HepG2 (cell line): Measurements from ENCODE around the gene FAM228B. TPM values are rescaled to one million over a fixed set of nuclear protein-coding genes. Genes with fewer than 3 reads are reported as not detected.

Experiments used
- ATAC-seq: fragments of 200-7000 bp; cut with Tn5 transposase; 3 replicates; pipeline ENCODE4 v1.9.1; 2020; ENCODE audit warnings: mild to moderate bottlenecking, moderate library complexity
- BruUV-seq: library from RNA; stranded (reverse); fragments of 400-500 nt; replicated peaks from 2 replicates; lab custom pipeline; 2021; lab: Mats Ljungman, UMichigan
- CTCF ChIA-PET: fragments of 300-600 bp; formaldehyde crosslinking; extraction: SDS; loops from one replicate; lab custom pipeline; 2021; ENCODE audit warnings: low total read pairs, inconsistent platforms, low intra/inter-chr PET ratio; lab: Yijun Ruan, JAX
- POLR2A ChIA-PET: fragments of 350-600 bp; sonication (Branson Sonifier 250); formaldehyde crosslinking; loops from one replicate; lab custom pipeline; 2020; ENCODE audit warnings: antibody characterized with exemption, inconsistent platforms; lab: Yijun Ruan, JAX
- DNase-seq: peaks from one replicate; pipeline ENCODE4 v3.0.0-alpha.2; 2015; ENCODE audit warnings: low spot score
- FAIRE-seq: peaks from 3 replicates; lab custom pipeline; 2011; peaks lifted over from hg19 to GRCh38; lab: Jason Lieb, UNC
- H2AFZ ChIP-seq: one replicate; pipeline ENCODE4 v1.6.1; 2011; ENCODE audit warnings: low read length, inconsistent platforms
- H3K27ac ChIP-seq: fragments of 300-600 bp; 3 replicates; pipeline ENCODE4 v1.8.0; 2011; ENCODE audit warnings: mixed run types, mild to moderate bottlenecking, mixed read lengths, low read length, inconsistent platforms; ENCODE audit not compliant: insufficient read depth; ENCODE audit errors: extremely low read length
- H3K27me3 ChIP-seq, 2 experiments: fragments of 200-600 bp in 1 of 2; 2 replicates in 1 of 2; 3 replicates in 1 of 2; pipeline versions ENCODE4 v1.6.0 to v1.8.0; 2011; ENCODE audit warnings: low read length in 2 of 2, mild to moderate bottlenecking in 2 of 2, moderate library complexity in 2 of 2, inconsistent platforms in 1 of 2; ENCODE audit not compliant: insufficient read depth in 2 of 2, control insufficient read depth in 1 of 2
- H3K36me3 ChIP-seq, 2 experiments: fragments of 200-600 bp in 1 of 2; replicated peaks in 1 of 2; 2 replicates in 1 of 2; 3 replicates in 1 of 2; pipeline versions ENCODE4 v1.5.1 to v1.8.0; 2011; ENCODE audit warnings: low read length in 2 of 2, inconsistent platforms in 1 of 2; ENCODE audit not compliant: insufficient read depth in 2 of 2, control insufficient read depth in 1 of 2
- H3K4me1 ChIP-seq: 2 replicates; pipeline ENCODE4 v1.5.1; 2012; ENCODE audit warnings: low read length, inconsistent platforms; ENCODE audit not compliant: insufficient read depth
- H3K4me2 ChIP-seq: 2 replicates; pipeline ENCODE4 v1.6.0; 2011; ENCODE audit warnings: low read depth, low read length, inconsistent platforms
- H3K4me3 ChIP-seq, 3 experiments: fragments of 200-600 bp in 1 of 3; sonication (generic), shearing (Covaris generic) in 1 of 3; replicated peaks in 1 of 3; 2 replicates each; pipeline ENCODE4 v1.5.1; 2011 to 2016; ENCODE audit warnings: low read length in 3 of 3, inconsistent platforms in 2 of 3, low read depth in 2 of 3, mild to moderate bottlenecking in 2 of 3, control low read depth in 1 of 3, mixed read lengths in 1 of 3; ENCODE audit not compliant: insufficient read depth in 1 of 3
- H3K79me2 ChIP-seq: one replicate; pipeline ENCODE4 v1.6.1; 2011; ENCODE audit warnings: low read length, inconsistent platforms; ENCODE audit not compliant: insufficient read depth
- H3K9ac ChIP-seq: 2 replicates; pipeline ENCODE4 v1.6.0; 2011; ENCODE audit warnings: mild to moderate bottlenecking, low read depth, low read length, inconsistent platforms; ENCODE audit not compliant: insufficient read depth
- H3K9me3 ChIP-seq: 2 replicates; pipeline ENCODE4 v1.5.1; 2012; ENCODE audit warnings: mild to moderate bottlenecking, low read length
- H4K20me1 ChIP-seq: 2 replicates; pipeline ENCODE4 v1.6.0; 2011; ENCODE audit warnings: inconsistent platforms, mild to moderate bottlenecking, low read length, moderate library complexity; ENCODE audit not compliant: insufficient read depth
- DNMT1 ChIP-seq: sonication (generic); formaldehyde crosslinking; IDR thresholded peaks from 2 replicates; pipeline ENCODE4 v1.5.1; 2020; ENCODE audit warnings: mild to moderate bottlenecking, missing genetic modification reagents
- FOXK1 ChIP-seq: sonication (generic); formaldehyde crosslinking; IDR thresholded peaks from 2 replicates; pipeline ENCODE4 v1.4.0; 2020; ENCODE audit warnings: low read depth, missing genetic modification reagents, borderline replicate concordance
- GFI1 ChIP-seq: sonication (generic); formaldehyde crosslinking; IDR thresholded peaks from 2 replicates; pipeline ENCODE4 v1.5.0; 2020; ENCODE audit warnings: missing genetic modification reagents, mild to moderate bottlenecking, borderline replicate concordance
- HNRNPUL1 ChIP-seq: fragments of 200-400 bp; formaldehyde crosslinking; IDR thresholded peaks from 2 replicates; pipeline ENCODE4 v1.6.1; 2017; ENCODE audit warnings: low read depth, mild to moderate bottlenecking, low read length, moderate library complexity
- KLF13 ChIP-seq: sonication (generic); formaldehyde crosslinking; IDR thresholded peaks from 2 replicates; pipeline ENCODE4 v1.4.0; 2020; ENCODE audit warnings: mild to moderate bottlenecking, missing genetic modification reagents
- PHF8 ChIP-seq: sonication (generic); formaldehyde crosslinking; IDR thresholded peaks from 2 replicates; pipeline ENCODE4 v1.5.0; 2020; ENCODE audit warnings: missing genetic modification reagents
- POGZ ChIP-seq: sonication (generic); formaldehyde crosslinking; IDR thresholded peaks from 2 replicates; pipeline ENCODE4 v1.4.0; 2020; ENCODE audit warnings: mild to moderate bottlenecking, missing genetic modification reagents
- SMC3 ChIP-seq: IDR thresholded peaks from 2 replicates; pipeline ENCODE4 v1.6.1; 2011; ENCODE audit warnings: low read length, improper control_type of control experiment
- ZNF10 ChIP-seq: sonication (generic); formaldehyde crosslinking; IDR thresholded peaks from 2 replicates; pipeline ENCODE4 v1.4.0; 2020; ENCODE audit warnings: mild to moderate bottlenecking, low read depth, missing genetic modification reagents, borderline replicate concordance
- ZNF333 ChIP-seq: sonication (generic); formaldehyde crosslinking; IDR thresholded peaks from 2 replicates; pipeline ENCODE4 v1.4.0; 2020; ENCODE audit warnings: mild to moderate bottlenecking, missing genetic modification reagents, borderline replicate concordance
- ZNF350 ChIP-seq: sonication (generic); formaldehyde crosslinking; IDR thresholded peaks from 2 replicates; pipeline ENCODE4 v1.4.0; 2020; ENCODE audit warnings: mild to moderate bottlenecking, low read depth, missing genetic modification reagents, borderline replicate concordance
- ZNF501 ChIP-seq: sonication (generic); formaldehyde crosslinking; IDR thresholded peaks from 2 replicates; pipeline ENCODE4 v1.5.1; 2020; ENCODE audit warnings: mild to moderate bottlenecking, moderate library complexity, missing genetic modification reagents
- ZNF558 ChIP-seq: sonication (generic); formaldehyde crosslinking; IDR thresholded peaks from 2 replicates; pipeline ENCODE4 v1.9.0; 2022; ENCODE audit warnings: mild to moderate bottlenecking, missing genetic modification reagents, borderline replicate concordance
- ZNF766 ChIP-seq: sonication (generic); formaldehyde crosslinking; IDR thresholded peaks from 2 replicates; pipeline ENCODE4 v1.5.0; 2020; ENCODE audit warnings: missing genetic modification reagents, borderline replicate concordance
- WGBS: methylation state at CpG from one replicate; pipeline ENCODE4 v1.1.6; 2017; ENCODE audit warnings: low lambda C conversion rate; 5-methylcytosine and 5-hydroxymethylcytosine counted together
- in situ Hi-C: cut with HindIII; loops from 2 replicates; pipeline ENCODE4 v1.10.0; 2017; ENCODE audit warnings: low pct_unique_long_range_greater_than_20kb; ENCODE audit not compliant: extremely low pct_ligation_motif_present
- intact Hi-C: fragments of 100-400 bp; cut with micrococcal nuclease; formaldehyde crosslinking; loops from one replicate; pipeline ENCODE4 v1.10.0; 2022; ENCODE audit not compliant: unreplicated experiment
- polyA plus RNA-seq, 8 experiments: library from polyadenylated mRNA; depleted of rRNA in 3 of 8; stranded (reverse) in 7 of 8; unstranded in 1 of 8; fragments of >200 nt; fragmentation: Illumina TruSeq in 4 of 8; extraction: Trizol in 4 of 8; gene quantifications; 2 replicates each; pipeline versions ENCODE4 v1.2.1 to v1.2.3, GENCODE V29; 2011 to 2016; ENCODE audit warnings: low read depth in 4 of 8, missing spikeins in 1 of 8, mixed read lengths in 1 of 8; ENCODE audit not compliant: insufficient read depth in 1 of 8
- total RNA-seq, 5 experiments: library from RNA; depleted of rRNA; stranded (reverse); fragments of >200 nt; fragmentation: Illumina TruSeq; extraction: Trizol; gene quantifications; 2 replicates each; pipeline ENCODE4 v1.2.3, GENCODE V29; 2016; ENCODE audit warnings: low read depth in 1 of 5
- TF ChIP-seq, protein P1 (sequence below): sonication (generic); formaldehyde crosslinking; IDR thresholded peaks from 2 replicates; pipeline ENCODE4 v1.5.0; 2020; ENCODE audit warnings: mild to moderate bottlenecking, missing genetic modification reagents
- TF ChIP-seq, protein P2 (sequence below): sonication (generic); formaldehyde crosslinking; IDR thresholded peaks from 2 replicates; pipeline ENCODE4 v1.5.1; 2020; ENCODE audit warnings: missing genetic modification reagents, mild to moderate bottlenecking, borderline replicate concordance

FAM228B gene
- total and polyA plus RNA-seq, 2 of the 13 experiments (the other 11 are each of a cell fraction or from before 2014, with no cell fraction given): 0.79 to 1.1 TPM

DNA sequence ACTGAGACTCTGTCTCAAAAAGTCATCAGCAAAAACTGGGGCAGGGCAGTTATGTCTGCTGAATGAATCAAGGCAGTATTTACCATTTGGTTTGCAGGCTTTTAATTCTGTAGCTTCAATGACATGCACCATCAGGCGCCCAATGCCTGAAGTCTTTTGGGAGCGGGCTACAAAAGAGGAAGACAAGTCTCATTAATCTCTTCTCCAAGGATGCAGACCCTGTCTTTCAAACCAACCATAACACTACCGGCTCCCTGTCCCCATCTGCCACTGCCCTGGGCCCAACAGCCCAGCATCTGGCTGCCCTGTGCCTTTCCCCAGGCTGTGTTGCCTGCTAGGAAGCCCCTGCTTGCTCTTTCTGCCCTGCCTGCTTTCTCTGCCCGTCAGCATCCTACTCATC lies 81.9 kb downstream of the FAM228B start:
- Histone ChIP-seq H3K4me2 (no peak overlapping the region), H3K4me1 (no peaks in the 10 kb centered on the region), H3K9me3 (no peaks in the 10 kb centered on the region), H3K79me2 (no peaks in the 10 kb centered on the region), H3K4me3 (no peak overlapping the region), H4K20me1 (no peaks in the 10 kb centered on the region), H3K36me3 (peaks cover 2 to 11% of the 10 kb centered on the region in 2 experiments; a peak in 4 of 5 replicates), H3K27me3 (no peaks in the 10 kb centered on the region), H2AFZ (no peak overlapping the region), H3K9ac (no peak overlapping the region), H3K27ac (no peak overlapping the region)
- no peak for ATAC-seq
- BruUV-seq: no TSS peak
- ChIA-PET POLR2A (no interaction called here), CTCF (no interaction called here)
- in situ Hi-C loops: no loop called here
- TF ChIP-seq SMC3 (no peak), PHF8 (CRISPR knock-in tag) (no peak), ZNF350 (CRISPR knock-in tag) (no peak), ZNF558 (CRISPR knock-in tag) (no peak), DNMT1 (CRISPR knock-in tag) (no peak), ZNF10 (no peak), ZNF766 (CRISPR knock-in tag) (no peak), HNRNPUL1 (no peak), ZNF501 (no peak)
- intact Hi-C loops: no loop called here
- no peak for DNase-seq
- FAIRE-seq: no peak
- 89% methylated on average over 4 of the region's 4 CpGs for WGBS

GRCh38 chr2:24206242-24206641 lies 83.0 kb downstream of the FAM228B start:
- Histone ChIP-seq H3K4me3 (no peak overlapping the region), H3K79me2 (no peaks in the 10 kb centered on the region), H3K9ac (no peak overlapping the region), H3K4me2 (no peak overlapping the region), H3K27me3 (no peaks in the 10 kb centered on the region), H3K27ac (no peak overlapping the region), H3K9me3 (no peaks in the 10 kb centered on the region), H3K36me3 (peaks cover 2 to 11% of the 10 kb centered on the region in 2 experiments; a peak in 4 of 5 replicates), H2AFZ (no peak overlapping the region), H3K4me1 (no peaks in the 10 kb centered on the region), H4K20me1 (no peaks in the 10 kb centered on the region)
- no TSS peak for BruUV-seq
- intact Hi-C loops: no loop called here
- ATAC-seq (no peak), FAIRE-seq (no peak), DNase-seq (no peak)
- ChIA-PET CTCF (no interaction called here), POLR2A (no interaction called here)
- 90% methylated on average over 6 of the region's 6 CpGs for WGBS
- in situ Hi-C loops: no loop called here
- no peak for TF ChIP-seq POGZ (CRISPR knock-in tag)
- TF ChIP-seq, protein P1, sequence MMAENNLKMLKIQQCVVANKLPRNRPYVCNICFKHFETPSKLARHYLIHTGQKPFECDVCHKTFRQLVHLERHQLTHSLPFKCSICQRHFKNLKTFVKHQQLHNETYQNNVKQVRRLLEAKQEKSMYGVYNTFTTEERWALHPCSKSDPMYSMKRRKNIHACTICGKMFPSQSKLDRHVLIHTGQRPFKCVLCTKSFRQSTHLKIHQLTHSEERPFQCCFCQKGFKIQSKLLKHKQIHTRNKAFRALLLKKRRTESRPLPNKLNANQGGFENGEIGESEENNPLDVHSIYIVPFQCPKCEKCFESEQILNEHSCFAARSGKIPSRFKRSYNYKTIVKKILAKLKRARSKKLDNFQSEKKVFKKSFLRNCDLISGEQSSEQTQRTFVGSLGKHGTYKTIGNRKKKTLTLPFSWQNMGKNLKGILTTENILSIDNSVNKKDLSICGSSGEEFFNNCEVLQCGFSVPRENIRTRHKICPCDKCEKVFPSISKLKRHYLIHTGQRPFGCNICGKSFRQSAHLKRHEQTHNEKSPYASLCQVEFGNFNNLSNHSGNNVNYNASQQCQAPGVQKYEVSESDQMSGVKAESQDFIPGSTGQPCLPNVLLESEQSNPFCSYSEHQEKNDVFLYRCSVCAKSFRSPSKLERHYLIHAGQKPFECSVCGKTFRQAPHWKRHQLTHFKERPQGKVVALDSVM (CRISPR knock-in tag): no peak
- TF ChIP-seq GFI1: no peak
- no peak for TF ChIP-seq FOXK1 (CRISPR knock-in tag)
- no peak for TF ChIP-seq KLF13 (CRISPR knock-in tag)
- TF ChIP-seq, protein P2, sequence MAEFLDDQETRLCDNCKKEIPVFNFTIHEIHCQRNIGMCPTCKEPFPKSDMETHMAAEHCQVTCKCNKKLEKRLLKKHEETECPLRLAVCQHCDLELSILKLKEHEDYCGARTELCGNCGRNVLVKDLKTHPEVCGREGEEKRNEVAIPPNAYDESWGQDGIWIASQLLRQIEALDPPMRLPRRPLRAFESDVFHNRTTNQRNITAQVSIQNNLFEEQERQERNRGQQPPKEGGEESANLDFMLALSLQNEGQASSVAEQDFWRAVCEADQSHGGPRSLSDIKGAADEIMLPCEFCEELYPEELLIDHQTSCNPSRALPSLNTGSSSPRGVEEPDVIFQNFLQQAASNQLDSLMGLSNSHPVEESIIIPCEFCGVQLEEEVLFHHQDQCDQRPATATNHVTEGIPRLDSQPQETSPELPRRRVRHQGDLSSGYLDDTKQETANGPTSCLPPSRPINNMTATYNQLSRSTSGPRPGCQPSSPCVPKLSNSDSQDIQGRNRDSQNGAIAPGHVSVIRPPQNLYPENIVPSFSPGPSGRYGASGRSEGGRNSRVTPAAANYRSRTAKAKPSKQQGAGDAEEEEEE: no peak
- TF ChIP-seq ZNF333 (CRISPR knock-in tag): no peak
